HuH-7.5 (cell line): ENCODE data around the gene PRAC2.

Source experiments
- DNase-seq: peaks from one replicate; pipeline ENCODE4 v3.0.0; 2011; ENCODE audit warnings: low spot score

PRAC2 gene

GRCh38 chr17:48734333-48735061 is 11.5 kb downstream of the PRAC2 start:
- no peak for DNase-seq

DNA sequence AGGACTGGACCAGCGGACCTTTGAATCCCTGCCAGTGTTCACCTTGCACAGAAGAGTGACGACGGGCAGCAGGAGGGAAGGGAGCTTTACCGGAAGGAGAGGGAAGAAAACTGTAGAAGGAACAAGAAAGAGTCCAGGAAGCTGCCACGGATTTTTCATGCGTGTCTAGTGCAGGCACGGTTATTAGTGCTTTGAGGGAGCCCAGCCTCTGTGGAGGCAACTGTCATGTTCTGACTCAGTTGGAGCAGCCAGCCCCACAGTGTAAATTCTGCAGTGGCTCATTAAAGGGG is 12.0 kb downstream of the PRAC2 start:
- no peak for DNase-seq

DNA sequence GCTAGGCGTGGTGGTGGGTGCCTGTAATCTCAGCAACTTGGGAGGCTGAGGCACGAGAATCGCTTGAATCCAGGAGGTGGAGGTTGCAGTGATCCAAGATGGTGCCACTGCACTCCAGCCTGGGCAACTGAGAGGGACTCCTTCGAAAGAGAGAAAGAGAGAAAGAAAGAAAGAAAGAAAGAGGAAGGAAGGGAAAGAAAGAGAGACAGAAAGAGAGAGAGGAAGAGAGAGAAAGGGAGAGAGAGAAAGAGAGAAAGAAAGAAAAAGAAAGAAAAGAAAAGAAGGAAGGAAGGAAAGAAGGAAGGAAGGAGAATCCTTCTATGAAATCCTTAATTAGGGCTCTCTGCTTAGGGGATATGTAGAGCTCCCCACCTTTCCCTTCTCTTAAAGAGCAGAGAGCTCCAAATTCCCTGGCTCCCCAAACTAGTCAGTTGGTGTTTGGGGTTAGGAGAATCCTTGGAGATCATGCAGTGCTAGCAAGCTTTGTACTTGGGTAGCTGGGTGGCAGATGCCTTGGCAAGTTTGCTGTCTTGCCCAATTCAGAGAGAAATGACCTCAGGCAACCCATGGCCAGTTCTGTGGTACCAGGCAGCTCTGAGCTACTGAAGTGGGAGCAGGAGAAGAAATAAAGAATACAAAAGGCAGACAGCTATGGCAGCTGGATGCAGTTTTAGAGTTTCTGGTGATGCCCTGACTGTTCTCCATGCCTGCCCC is 14.5 kb downstream of the PRAC2 start:
- DNase-seq, result no peak

GRCh38 chr17:48738424-48738802 is 15.4 kb downstream of the PRAC2 start:
- DNase-seq, result no peak

DNA sequence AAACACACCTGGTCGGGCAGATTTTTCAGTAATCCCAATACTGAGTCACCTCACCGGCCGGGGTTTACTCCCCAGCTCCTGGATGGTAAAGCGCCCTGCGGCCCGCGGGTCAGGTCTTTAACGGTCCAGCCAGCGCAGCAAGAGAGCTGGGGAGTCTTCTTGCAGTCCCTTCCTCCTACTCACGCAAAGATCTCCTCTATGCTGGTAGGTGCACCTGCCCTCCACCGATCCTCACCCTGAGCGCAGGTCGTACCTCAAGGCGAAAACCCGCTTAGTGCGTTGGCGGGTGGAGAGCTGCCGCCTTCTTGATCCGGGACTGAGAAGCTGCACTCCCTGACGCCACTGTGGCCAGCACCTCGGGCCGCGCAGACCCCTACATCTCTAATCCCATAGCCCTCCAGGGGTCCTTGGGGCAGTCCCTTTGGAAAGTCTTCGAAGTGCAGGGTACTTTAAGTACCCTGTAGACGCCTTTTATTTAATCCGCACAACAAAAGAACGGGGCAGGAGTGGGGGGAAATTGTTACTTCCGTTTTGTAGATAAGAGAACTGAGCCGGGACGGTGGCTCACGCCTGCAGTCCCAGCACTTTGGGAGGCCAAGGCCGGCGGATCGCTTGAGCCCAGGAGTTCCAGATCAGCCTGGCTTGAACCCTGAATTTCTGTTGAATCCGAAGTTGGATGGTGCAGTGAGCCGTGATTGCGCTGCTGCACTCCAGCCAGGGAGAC is 16.0 kb downstream of the PRAC2 start:
- DNase-seq, result no peak

- no peak for DNase-seq
Measured at GRCh38 chr17:48740537-48740936, 17.6 kb downstream of the PRAC2 start.

GRCh38 chr17:48745381-48746275 is 22.6 kb downstream of the PRAC2 start:
- no peak for DNase-seq

- no peak for DNase-seq
Measured at GRCh38 chr17:48746916-48747444, 24.0 kb downstream of the PRAC2 start.

GRCh38 chr17:48747445-48748363 is 24.7 kb downstream of the PRAC2 start:
- no peak for DNase-seq

- DNase-seq, result no peak
Measured at GRCh38 chr17:48748718-48749566, 26.0 kb downstream of the PRAC2 start.

DNA sequence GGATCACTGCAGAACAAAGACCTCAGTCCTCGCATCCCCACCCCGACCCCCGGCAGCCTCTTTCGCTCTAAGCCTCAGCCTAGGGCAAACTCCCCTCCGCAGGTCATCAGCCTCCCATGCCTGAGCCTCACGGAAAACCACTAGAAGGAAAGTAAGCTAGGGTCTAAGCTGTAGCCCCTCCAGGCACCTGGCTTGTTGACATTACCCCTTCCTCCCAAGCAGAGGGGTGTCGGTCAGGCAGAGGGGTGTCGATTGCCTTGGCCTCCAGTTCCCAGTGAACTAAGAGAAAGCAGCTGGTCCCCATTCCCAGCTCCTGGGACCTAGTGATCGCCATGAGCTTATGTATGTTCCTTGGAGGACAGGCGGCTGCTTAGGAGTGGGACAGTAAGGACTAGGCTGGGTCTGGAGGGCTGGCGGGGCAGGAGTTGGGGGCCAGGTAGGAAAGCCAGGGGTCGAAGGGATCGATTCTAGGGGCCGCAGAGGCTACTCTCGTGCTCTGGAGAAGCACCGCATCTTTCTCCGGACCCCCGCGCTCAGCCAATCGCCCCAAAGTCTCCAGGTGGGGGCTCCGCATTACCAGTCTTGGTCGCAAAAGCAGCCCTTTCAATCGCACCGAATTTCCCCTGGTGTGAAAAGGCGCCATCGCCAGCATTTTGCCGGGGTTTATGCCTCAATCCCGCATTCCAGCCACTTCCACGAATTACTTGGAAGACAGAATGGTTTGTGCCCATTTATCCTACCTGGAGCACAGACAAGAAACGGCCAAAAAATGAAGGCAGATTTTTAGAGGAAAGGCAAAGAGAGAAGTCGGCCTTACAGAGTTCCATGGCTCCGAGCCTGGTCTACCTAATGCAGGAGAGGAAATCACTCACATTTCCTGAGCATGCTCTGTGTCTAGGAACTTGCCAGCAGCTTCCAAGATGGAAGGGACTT is 26.9 kb downstream of the PRAC2 start:
- DNase-seq, result no peak

DNA sequence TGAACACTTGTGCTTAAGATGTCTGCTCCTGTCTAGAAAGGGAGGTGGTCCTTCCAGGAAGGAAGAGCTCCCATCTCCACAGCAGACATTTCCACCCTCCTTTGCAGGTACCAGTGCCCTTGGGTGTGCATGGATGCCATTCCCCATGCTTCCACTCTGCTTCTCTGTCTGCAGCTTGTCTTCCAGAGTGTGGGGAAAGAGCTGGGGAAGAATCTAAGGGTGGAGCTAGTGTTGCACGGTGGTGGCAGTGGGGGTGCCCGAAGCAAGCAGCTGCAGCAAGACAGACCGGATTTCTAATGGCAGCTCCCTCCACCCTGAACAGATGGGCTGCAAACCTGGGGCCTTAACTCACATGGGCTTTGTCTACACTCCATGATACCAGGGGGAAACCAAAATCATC is 28.2 kb downstream of the PRAC2 start:
- no peak for DNase-seq

DNA sequence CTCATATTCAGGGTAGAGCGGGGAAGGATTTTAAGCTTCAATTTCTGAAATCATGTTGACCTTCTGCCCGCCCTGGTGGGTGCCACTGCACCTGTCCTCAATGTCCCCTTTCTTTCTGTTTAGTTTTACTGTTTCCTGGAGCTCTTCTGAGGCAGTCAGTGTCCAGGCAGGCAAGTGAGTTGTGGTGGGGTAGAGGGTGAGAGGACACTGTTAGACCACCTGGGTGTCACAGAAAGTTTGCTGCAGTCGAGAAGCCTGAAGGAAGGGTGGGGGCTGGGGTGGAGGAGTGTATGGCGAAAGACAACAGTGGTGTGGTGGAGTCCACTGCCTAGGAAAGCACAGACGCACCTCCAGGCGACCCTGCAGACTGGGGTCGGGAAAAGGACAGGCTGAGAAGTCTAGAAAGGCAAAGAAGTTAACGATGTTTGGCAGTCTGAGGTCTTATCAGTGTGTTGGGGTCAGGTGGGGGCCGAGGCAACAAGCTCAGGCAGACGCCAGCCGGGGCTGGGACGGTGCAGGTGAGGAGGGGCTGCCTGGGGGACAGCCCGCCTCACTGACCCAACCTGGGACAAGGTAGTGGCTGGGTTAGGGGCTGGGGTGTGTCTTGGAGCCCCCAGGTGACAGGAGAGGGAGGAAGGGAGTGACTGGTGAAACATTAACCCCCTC is 28.9 kb downstream of the PRAC2 start:
- no peak for DNase-seq

- DNase-seq, result no peak
Measured at GRCh38 chr17:48752399-48753288, 29.7 kb downstream of the PRAC2 start.

- DNase-seq, result no peak
Measured at GRCh38 chr17:48753794-48754499, 31.0 kb downstream of the PRAC2 start.

DNA sequence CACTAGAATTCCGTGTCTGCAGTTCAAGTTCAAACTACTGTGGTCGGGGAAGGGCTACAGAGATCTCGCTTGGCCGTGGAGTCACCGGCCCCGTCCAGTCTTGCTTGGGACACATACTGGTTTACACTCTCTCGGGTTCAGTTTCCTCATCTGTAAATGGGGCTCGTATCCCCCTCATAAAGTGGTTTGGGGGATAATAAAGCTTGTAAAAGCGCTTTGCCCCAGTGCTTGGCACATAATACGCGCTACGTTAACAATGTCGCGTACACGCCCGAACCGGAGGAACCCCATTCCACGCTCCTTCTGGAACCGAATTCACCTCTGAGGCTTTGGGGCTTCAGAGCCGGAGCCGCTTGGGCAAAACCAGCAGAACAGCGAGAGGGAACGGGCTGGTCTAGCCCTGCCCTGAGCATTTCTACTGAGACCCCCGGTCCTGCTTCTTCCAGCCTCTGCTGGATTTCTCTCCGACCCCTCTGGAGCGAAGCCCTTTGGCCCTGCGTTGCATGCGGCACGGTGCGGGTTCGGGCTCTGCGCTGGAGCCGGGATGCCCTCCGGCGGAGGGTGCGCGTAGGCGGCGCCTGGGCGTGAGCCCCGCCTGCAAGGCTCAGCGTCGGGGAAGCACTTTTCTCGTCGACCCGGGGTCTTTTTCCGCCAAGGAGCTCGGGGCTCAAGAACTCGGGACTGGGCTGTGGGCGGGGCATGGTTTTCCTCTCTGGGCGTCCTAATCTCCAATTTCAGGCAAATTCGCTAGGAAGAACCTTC is 31.7 kb downstream of the PRAC2 start:
- no peak for DNase-seq
